Testis (tissue), 2 donors: Measurements from ENCODE around the gene PRRT1B.

Experiments
- CTCF ChIP-seq, 3 experiments: fragments of 450-650 bp in 2 of 3; fragments of 200-600 bp in 1 of 3; sonication (generic) in 1 of 3; IDR thresholded peaks; one replicate each; pipeline ENCODE4 v1.5.1; 2016 to 2019; ENCODE audit warnings: antibody characterized with exemption in 3 of 3, mild to moderate bottlenecking in 2 of 3, moderate library complexity in 1 of 3
- POLR2A ChIP-seq: fragments of 450-650 bp; IDR thresholded peaks from one replicate; pipeline ENCODE4 v1.6.1; 2017; ENCODE audit warnings: antibody characterized with exemption, mild to moderate bottlenecking, moderate library complexity

- TF ChIP-seq POLR2A, result no peak
- TF ChIP-seq CTCF (IDR thresholded peaks at IDR 0.05), result no peak
These were observed 40.1 kb downstream of the PRRT1B start for GRCh38 chr9:131585375-131585774.
